ENCODE data around the gene LMOD2.

LMOD2 gene

DNA sequence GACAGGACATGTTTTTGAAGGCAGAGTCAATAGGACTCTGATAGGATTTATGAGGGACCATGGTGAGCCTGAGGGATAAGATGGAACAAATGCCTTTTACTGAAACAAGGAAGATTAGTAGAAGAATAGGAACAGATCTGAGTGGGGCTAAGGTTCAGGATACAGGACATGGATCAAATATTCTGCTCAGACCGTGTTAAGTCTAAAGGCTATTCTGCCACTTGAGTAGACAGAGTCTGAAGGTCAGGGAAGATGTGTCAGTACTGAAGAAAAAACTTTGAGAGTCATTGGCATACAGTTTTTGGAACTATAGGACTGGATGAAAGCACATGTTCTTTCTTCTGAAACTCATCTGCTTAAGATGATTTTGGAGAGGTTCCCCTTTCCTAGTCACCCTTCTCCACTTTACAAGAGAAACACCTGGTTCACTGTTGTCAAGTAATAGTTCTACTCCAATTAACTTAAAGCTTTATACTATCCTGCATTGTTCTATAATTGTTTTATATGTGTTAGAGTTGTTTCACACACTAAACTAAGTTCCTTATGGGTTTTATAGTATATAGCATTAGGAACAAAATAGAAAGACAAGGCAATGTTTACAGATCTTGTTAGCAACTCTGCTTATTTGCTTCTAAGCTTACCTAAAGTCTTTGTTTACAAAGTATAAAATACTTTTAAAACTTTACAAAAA lies 49.7 kb downstream of the LMOD2 start:
- H3K9ac ChIP-seq (ENCODE audit: low read length), result no peak overlapping the region
- H3K27me3 ChIP-seq (ENCODE audit: control insufficient read depth, insufficient read depth, low read length), result no peaks in the 10 kb centered on the region
- peaks cover 3% of the 10 kb centered on the region for H3K4me1 ChIP-seq (ENCODE audit: control insufficient read depth, low read depth, low read length)
- H3K9me3 ChIP-seq (ENCODE audit: control insufficient read depth, low read depth, low read length), result no peaks in the 10 kb centered on the region
- peaks cover 47% of the 10 kb centered on the region for H3K36me3 ChIP-seq (ENCODE audit: control insufficient read depth, low read depth, low read length)
- H3K27ac ChIP-seq (ENCODE audit: low read length), result no peak overlapping the region
- H3K4me3 ChIP-seq (ENCODE audit: low read length), result no peak overlapping the region

DNA sequence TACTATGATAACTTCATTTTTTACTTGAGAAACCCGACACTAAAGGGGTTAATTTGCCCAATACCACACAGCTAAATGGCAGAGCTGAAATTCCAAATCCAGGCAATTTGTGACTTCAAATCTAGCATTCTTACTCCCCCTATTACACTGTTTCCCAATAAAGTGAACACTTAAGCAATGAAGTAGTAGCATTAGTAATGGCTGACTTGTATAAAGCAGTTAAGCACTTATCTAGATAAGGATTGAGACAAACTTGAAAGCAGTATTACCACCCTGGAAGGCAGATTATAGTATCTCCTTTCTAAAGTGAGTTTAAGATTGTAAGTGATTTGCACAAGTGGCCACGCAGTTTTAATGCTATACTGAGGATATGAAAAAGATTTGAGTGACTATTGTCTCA lies 53.9 kb downstream of the LMOD2 start:
- no peaks in the 10 kb centered on the region for H3K9me3 ChIP-seq (ENCODE audit: control insufficient read depth, low read depth, low read length)
- H3K36me3 ChIP-seq (ENCODE audit: control insufficient read depth, low read depth, low read length), result peaks cover 35% of the 10 kb centered on the region
- no peaks in the 10 kb centered on the region for H3K27me3 ChIP-seq (ENCODE audit: control insufficient read depth, insufficient read depth, low read length)
- no peak overlapping the region for H3K27ac ChIP-seq (ENCODE audit: low read length)
- no peak overlapping the region for H3K9ac ChIP-seq (ENCODE audit: low read length)
- H3K4me3 ChIP-seq (ENCODE audit: low read length), result no peak overlapping the region
- H3K4me1 ChIP-seq (ENCODE audit: control insufficient read depth, low read depth, low read length), result peaks cover 12% of the 10 kb centered on the region

DNA sequence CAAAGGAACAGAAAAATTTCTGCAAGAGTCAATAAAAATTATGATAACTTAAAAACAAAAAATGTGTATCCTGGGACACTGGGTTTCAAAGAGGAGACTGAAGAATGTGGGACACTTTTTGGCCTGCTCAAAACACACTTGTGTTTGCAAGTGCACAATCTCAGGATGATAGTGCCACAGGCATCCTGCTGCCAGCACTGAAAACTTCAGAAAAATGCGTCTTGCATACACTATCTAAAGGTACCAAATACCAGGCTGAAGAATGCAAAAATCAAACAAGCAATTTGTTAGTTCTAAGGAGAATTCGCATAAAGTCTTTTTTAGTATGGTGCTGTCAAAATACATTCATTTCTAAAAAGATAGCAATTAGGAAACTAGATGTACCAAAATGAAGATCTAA lies 55.0 kb downstream of the LMOD2 start:
- no peak overlapping the region for H3K27ac ChIP-seq (ENCODE audit: low read length)
- H3K4me1 ChIP-seq (ENCODE audit: control insufficient read depth, low read depth, low read length), result peaks cover 12% of the 10 kb centered on the region
- no peaks in the 10 kb centered on the region for H3K27me3 ChIP-seq (ENCODE audit: control insufficient read depth, insufficient read depth, low read length)
- H3K9ac ChIP-seq (ENCODE audit: low read length), result no peak overlapping the region
- H3K4me3 ChIP-seq (ENCODE audit: low read length), result no peak overlapping the region
- peaks cover 25% of the 10 kb centered on the region for H3K36me3 ChIP-seq (ENCODE audit: control insufficient read depth, low read depth, low read length)
- H3K9me3 ChIP-seq (ENCODE audit: control insufficient read depth, low read depth, low read length), result no peaks in the 10 kb centered on the region

DNA sequence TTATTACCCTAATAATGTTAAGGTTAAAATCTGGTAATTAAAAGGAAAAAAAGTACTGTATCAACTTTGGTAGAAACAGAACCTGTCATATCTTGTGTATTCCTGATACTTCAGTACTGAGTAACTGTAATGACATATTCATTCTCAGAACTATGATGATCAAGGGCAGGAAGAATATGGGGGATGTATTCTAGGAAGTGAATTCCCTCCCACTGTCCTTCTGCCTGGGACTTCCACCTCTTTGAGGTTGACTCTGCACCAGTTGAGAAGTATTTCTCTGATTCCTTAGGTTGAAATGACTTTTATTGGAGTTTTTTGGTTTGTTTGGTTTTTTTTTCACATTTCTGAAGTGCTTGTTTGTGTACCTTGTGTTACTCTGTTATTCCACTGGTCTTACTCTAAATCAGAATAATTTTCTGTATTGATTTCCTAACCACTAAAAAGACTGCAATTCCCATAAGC lies 56.2 kb downstream of the LMOD2 start:
- no peak overlapping the region for H3K27ac ChIP-seq (ENCODE audit: low read length)
- no peak overlapping the region for H3K4me3 ChIP-seq (ENCODE audit: low read length)
- no peak overlapping the region for H3K9ac ChIP-seq (ENCODE audit: low read length)
- H3K36me3 ChIP-seq (ENCODE audit: control insufficient read depth, low read depth, low read length), result peaks cover 18% of the 10 kb centered on the region
- no peaks in the 10 kb centered on the region for H3K9me3 ChIP-seq (ENCODE audit: control insufficient read depth, low read depth, low read length)
- H3K4me1 ChIP-seq (ENCODE audit: control insufficient read depth, low read depth, low read length), result peaks cover 12% of the 10 kb centered on the region
- no peaks in the 10 kb centered on the region for H3K27me3 ChIP-seq (ENCODE audit: control insufficient read depth, insufficient read depth, low read length)

DNA sequence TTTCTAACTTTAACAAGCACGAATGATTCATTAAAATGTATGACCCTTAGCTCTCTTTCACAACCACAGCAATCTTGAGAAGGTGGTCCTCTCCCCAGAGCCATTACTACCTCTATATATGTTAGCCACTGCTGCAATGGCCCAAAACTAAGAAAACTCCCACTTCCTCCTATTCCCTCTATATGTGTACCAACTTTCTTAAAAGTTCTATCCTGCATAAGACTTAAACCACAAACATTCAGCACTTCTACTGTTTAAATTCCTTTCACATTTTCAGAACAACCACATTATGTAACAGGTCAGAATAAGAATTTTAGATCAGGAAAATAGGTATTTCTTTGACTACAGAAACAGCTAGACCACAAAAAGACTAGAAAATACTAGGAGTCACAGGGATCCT lies 57.0 kb downstream of the LMOD2 start:
- no peak overlapping the region for H3K9ac ChIP-seq (ENCODE audit: low read length)
- peaks cover 12% of the 10 kb centered on the region for H3K4me1 ChIP-seq (ENCODE audit: control insufficient read depth, low read depth, low read length)
- H3K36me3 ChIP-seq (ENCODE audit: control insufficient read depth, low read depth, low read length), result peaks cover 11% of the 10 kb centered on the region
- H3K27me3 ChIP-seq (ENCODE audit: control insufficient read depth, insufficient read depth, low read length), result no peaks in the 10 kb centered on the region
- H3K4me3 ChIP-seq (ENCODE audit: low read length), result no peak overlapping the region
- no peaks in the 10 kb centered on the region for H3K9me3 ChIP-seq (ENCODE audit: control insufficient read depth, low read depth, low read length)
- no peak overlapping the region for H3K27ac ChIP-seq (ENCODE audit: low read length)

Measured in iPS-18a (cell line).